ENCODE data around the gene FRMD6. TPM values are rescaled to one million over a fixed set of nuclear protein-coding genes. Genes with fewer than 3 reads are reported as not detected.

The FRMD6 gene
- total and polyA plus RNA-seq, 9 of the 15 experiments (the other 6 are each of a cell fraction or from before 2014, with no cell fraction given) = 0.11 to 0.92 (median 0.53) TPM

DNA sequence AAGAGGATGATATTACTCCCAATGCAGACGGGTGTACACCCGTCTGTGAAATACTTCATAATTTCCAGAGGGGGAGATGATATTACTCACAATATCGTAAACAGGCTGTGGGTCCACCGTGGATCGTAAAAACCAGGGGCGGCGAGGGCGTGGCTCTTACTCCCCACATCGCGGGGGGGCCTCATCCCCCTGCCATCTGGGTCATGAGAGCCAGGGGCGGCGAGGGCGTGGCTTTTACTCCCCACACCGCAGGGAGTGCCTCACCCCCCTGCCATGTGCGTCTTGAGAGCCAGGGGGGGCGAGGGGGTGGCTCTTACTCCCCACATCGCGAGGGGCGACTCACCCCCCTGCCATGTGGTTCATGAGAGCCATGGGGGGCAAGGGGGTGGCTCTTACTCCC is 122.5 kb downstream of the FRMD6 start:
- no TSS peak for BruUV-seq (replicated peaks)
- ChIA-PET POLR2A (no interaction called here), CTCF (ENCODE audit: low intra/inter-chr PET ratio) (no interaction called here)
- DNase-seq (ENCODE audit: extremely low read depth in 1 of 4, low spot score in 3 of 4) = no peak
- 3% methylated on average over 5 of the region's 19 CpGs for WGBS (ENCODE audit: insufficient coverage, low coverage, missing lambda C conversion rate)
- in situ Hi-C loops (cut with MboI) (no loop called here), intact Hi-C loops (cut with micrococcal nuclease) (no loop called here)
- Histone ChIP-seq H3K27me3 (ENCODE audit: control insufficient read depth in 2 of 2, insufficient read depth in 2 of 2, low read length in 2 of 2) (no peaks in the 10 kb centered on the region), H3K4me1 (replicated peaks in 1 of 2; ENCODE audit: control insufficient read depth in 2 of 2, insufficient read depth in 2 of 2, low read length in 2 of 2) (no peaks in the 10 kb centered on the region), H3K9me1 (ENCODE audit: control insufficient read depth, insufficient read depth, low read length) (no peaks in the 10 kb centered on the region), H4K20me1 (replicated peaks; ENCODE audit: control insufficient read depth, insufficient read depth, low read length) (no peaks in the 10 kb centered on the region), H3K27ac (ENCODE audit: extremely low read depth, low read depth, low read length) (no peak overlapping the region), H3K4me2 (ENCODE audit: insufficient read depth, low read length) (no peak overlapping the region), H3K4me3 (no peak overlapping the region), H2AFZ (ENCODE audit: low read depth, low read length) (no peak overlapping the region), H3K9ac (ENCODE audit: insufficient read depth in 1 of 2, low read depth in 2 of 2, low read length in 2 of 2) (no peak overlapping the region), H3K36me3 (ENCODE audit: control insufficient read depth, insufficient read depth, low read length) (no peaks in the 10 kb centered on the region), H3K79me2 (ENCODE audit: control insufficient read depth, insufficient read depth, low read length) (no peaks in the 10 kb centered on the region), H3K9me3 (replicated peaks; ENCODE audit: control insufficient read depth, insufficient read depth, low read depth, low read length) (no peaks in the 10 kb centered on the region)
- TF ChIP-seq, protein P1, sequence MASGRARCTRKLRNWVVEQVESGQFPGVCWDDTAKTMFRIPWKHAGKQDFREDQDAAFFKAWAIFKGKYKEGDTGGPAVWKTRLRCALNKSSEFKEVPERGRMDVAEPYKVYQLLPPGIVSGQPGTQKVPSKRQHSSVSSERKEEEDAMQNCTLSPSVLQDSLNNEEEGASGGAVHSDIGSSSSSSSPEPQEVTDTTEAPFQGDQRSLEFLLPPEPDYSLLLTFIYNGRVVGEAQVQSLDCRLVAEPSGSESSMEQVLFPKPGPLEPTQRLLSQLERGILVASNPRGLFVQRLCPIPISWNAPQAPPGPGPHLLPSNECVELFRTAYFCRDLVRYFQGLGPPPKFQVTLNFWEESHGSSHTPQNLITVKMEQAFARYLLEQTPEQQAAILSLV (tag; IDR thresholded peaks at IDR 0.05) = no peak
- TF ChIP-seq RFX7 (CRISPR knock-in tag; IDR thresholded peaks at IDR 0.05) (no peak), NCOA2 (IDR thresholded peaks at IDR 0.05; ENCODE audit: partially characterized antibody in 2 of 2) (no peak), ZNF324 (CRISPR knock-in tag; IDR thresholded peaks at IDR 0.05) (no peak), EP400 (IDR thresholded peaks at IDR 0.05) (no peak), POLR2B (IDR thresholded peaks at IDR 0.05; ENCODE audit: low read depth, partially characterized antibody) (no peak), LARP7 (IDR thresholded peaks at IDR 0.05) (no peak), TAF15 (IDR thresholded peaks at IDR 0.05; ENCODE audit: low read depth, low read length) (no peak), TAF9B (IDR thresholded peaks at IDR 0.05; ENCODE audit: partially characterized antibody) (no peak)
- TF ChIP-seq, protein P2, sequence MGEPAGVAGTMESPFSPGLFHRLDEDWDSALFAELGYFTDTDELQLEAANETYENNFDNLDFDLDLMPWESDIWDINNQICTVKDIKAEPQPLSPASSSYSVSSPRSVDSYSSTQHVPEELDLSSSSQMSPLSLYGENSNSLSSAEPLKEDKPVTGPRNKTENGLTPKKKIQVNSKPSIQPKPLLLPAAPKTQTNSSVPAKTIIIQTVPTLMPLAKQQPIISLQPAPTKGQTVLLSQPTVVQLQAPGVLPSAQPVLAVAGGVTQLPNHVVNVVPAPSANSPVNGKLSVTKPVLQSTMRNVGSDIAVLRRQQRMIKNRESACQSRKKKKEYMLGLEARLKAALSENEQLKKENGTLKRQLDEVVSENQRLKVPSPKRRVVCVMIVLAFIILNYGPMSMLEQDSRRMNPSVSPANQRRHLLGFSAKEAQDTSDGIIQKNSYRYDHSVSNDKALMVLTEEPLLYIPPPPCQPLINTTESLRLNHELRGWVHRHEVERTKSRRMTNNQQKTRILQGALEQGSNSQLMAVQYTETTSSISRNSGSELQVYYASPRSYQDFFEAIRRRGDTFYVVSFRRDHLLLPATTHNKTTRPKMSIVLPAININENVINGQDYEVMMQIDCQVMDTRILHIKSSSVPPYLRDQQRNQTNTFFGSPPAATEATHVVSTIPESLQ (CRISPR knock-in tag; IDR thresholded peaks at IDR 0.05) = no peak
- no peak for ATAC-seq
- no peak for FAIRE-seq
